Fibroblast of the conjunctiva (primary cell): Measurements from ENCODE around the gene RUNX2.
"Not testable (repeated sequence)": the region's sequence is repeated elsewhere in the genome, so short reads cannot be mapped to it uniquely, and the experiment has no call there.

Experiments
- DNase-seq: peaks from one replicate; pipeline ENCODE4 v3.0.0-alpha.2; 2010; ENCODE audit warnings: low read depth

The RUNX2 gene

GRCh38 chr6:45327956-45328522, at the start of gene RUNX2:
RUNX2 (plus strand) TSS chr6:45328330; CDS start chr6:45328727, 397 bp downstream.
- DNase-seq = peak; percentile 59

GRCh38 chr6:45278367-45278766, 49.8 kb upstream of the RUNX2 start:
- no peak for DNase-seq

- not testable (repeated sequence) for DNase-seq
Observed at GRCh38 chr6:45286707-45287106, 41.4 kb upstream of the RUNX2 start.

GRCh38 chr6:45289751-45290514, 38.2 kb upstream of the RUNX2 start:
- DNase-seq = no peak

GRCh38 chr6:45293306-45293705, 34.8 kb upstream of the RUNX2 start:
- no peak for DNase-seq

GRCh38 chr6:45294065-45294701, 33.9 kb upstream of the RUNX2 start:
- DNase-seq = not testable (repeated sequence)

GRCh38 chr6:45297320-45297719, 30.8 kb upstream of the RUNX2 start:
- no peak for DNase-seq

GRCh38 chr6:45299096-45299581, 29.0 kb upstream of the RUNX2 start:
- no peak for DNase-seq

GRCh38 chr6:45300736-45301135, 27.4 kb upstream of the RUNX2 start:
- no peak for DNase-seq

- DNase-seq = no peak
Observed at GRCh38 chr6:45301348-45302142, 26.6 kb upstream of the RUNX2 start.

- no peak for DNase-seq
Observed at GRCh38 chr6:45302832-45303231, 25.3 kb upstream of the RUNX2 start.

- no peak for DNase-seq
Observed at GRCh38 chr6:45305546-45305945, 22.6 kb upstream of the RUNX2 start.

GRCh38 chr6:45310118-45310788, 17.9 kb upstream of the RUNX2 start:
- DNase-seq = no peak

GRCh38 chr6:45314146-45314545, 14.0 kb upstream of the RUNX2 start:
- no peak for DNase-seq

GRCh38 chr6:45320349-45320748, 7.8 kb upstream of the RUNX2 start:
- DNase-seq = no peak

- DNase-seq = no peak
Observed at GRCh38 chr6:45323656-45324224, 4.4 kb upstream of the RUNX2 start.

GRCh38 chr6:45326698-45327417, 1.3 kb upstream of the RUNX2 start:
- DNase-seq = no peak

GRCh38 chr6:45328523-45328922, 393 bp downstream of the RUNX2 start:
- DNase-seq = no peak

- DNase-seq = no peak
Observed at GRCh38 chr6:45344900-45345299, 16.8 kb downstream of the RUNX2 start.

GRCh38 chr6:45350186-45350710, 22.1 kb downstream of the RUNX2 start:
- no peak for DNase-seq
